Kasumi-1 (cell line): ENCODE measurements around the gene LRRC58.
A peak's percentile ranks its signal among the peaks of the same experiment; 100 is the strongest.
"Not testable (repeated sequence)": the region's sequence is repeated elsewhere in the genome, so short reads cannot be mapped to it uniquely, and the experiment has no call there.

Source experiments
- DNase-seq, 2 experiments: peaks; one replicate each; lab custom pipeline; 2025; lab: John Stamatoyannopoulos, UW

Gene LRRC58

GRCh38 chr3:120339362-120339761, 9.8 kb downstream of the LRRC58 start:
- DNase-seq: no peak

- DNase-seq: no peak
Measured at GRCh38 chr3:120338517-120338916, 10.6 kb downstream of the LRRC58 start.

GRCh38 chr3:120332646-120333045, 16.5 kb downstream of the LRRC58 start:
- no peak for DNase-seq

- no peak for DNase-seq
Measured at GRCh38 chr3:120331076-120331475, 18.1 kb downstream of the LRRC58 start.

DNA sequence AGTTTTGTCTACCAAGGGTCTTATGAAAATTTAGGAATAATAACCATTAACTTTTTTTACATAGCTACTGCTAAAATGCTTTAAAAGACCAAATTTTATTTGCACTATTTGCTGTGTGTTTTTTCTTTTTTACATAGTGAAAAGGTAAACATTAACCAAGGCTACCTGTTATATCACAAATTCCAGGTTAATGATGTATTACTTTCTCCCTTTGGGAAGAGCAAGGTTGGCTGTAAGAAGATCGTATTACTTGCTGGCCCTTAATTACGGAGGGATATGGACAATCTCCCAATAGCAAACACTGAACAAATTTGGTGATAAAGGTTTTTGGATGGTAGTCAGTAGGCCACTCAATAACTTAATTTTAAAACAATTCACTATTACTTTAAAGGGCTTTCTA, 22.4 kb downstream of the LRRC58 start:
- no peak for DNase-seq

GRCh38 chr3:120324190-120324589, 25.0 kb downstream of the LRRC58 start:
- no peak for DNase-seq

DNA sequence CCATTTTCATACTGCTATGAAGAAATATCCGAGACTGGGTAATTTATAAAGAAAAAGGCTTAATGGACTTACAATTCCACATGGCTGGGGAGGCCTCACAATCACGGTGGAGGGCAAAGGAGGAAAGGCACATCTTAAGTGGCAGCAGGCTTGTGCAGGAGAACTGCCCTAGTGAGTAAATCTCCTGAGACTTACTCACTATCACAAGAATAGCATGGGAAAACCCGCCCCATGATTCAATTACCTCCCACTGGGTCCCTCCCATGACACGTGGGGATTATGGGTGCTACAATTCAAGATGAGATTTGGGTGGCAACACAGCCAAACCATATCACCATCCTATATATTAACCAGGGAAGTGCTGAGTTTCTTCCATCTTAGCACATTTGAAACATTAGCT, 25.4 kb downstream of the LRRC58 start:
- not testable (repeated sequence) for DNase-seq

- no peak for DNase-seq
Measured at GRCh38 chr3:120311863-120312794, 37.0 kb downstream of the LRRC58 start.

DNA sequence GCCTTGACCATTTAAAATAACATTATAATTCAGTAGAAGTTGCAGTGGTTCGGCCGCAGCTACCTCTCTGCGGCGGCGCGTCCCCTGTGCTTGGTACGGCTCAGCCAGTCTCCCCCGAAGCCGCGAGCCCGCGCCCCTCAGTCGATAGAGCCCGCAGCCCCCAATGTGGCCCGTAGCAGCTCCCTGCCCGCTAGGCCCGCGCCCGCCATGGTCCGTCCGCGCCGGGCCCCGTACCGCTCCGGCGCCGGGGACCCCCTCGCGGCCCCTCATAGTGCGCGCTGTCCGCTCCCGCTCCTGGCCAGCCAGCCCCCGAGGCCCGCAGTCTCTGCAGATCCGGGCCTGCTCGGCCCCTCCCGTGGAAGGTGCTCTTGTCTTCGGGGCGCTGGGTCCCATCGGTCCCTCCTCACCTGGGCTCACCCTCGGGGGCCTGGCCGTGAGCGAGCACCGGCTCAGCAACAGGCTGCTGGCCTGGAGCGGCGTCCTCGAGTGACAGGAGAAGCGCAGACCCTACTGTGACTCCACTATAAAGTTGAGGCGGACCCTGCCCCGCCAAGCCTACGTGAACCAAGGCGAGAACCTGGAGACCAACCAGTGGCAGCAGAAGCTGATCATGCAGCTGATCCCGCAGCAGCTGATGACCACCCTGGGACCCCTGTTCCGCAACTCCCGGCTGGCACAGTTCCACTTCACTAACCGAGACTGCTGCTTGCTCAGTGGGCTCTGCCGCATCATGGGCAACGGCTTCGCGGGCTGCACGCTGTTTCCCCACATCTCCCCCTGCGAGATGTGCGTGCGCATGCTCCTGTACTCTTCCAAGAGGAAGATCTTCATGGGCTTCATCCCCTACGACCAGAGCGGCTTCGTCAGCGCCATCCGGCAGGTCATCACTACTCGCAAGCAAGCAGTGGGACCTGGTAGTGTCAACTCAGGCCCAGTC, 42.4 kb downstream of the LRRC58 start:
- no peak for DNase-seq

DNA sequence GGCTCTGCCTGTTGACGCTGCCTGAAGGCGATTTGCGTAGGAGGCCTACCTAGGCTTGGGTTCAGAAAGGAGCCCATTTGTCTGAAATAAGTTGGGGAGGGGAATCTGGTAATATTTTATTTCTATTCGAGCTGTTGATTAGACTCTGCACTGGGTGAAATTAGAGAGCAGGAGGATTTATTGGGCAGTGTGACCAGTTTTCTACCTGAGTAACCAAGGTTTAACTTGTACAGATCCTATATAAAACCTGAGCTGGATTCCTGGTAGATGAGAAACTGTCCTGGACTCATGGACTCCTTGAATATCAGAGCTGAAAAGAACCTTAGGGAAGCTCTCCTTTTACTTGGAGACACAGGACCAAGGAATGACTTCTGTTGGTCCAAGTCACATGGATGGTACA, 44.5 kb downstream of the LRRC58 start:
- DNase-seq: no peak

DNA sequence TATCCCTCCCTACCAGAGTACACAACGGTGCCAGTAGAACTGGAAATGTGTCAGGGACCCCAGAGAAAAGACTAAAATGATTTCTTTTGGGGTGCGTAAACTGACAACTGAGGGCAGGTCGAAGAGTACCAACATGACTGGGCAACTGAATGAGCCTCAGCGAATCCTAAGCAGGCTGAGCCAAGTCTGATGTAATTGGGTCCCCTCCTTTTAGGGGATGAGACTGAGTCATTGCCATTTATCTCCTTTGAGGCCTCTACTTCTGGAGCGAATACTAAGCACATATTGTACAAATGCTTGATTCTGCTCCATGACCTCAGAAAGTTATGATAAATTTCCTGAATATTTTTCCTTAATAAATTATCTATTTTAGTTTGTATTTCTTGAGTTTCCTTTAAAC, 46.8 kb downstream of the LRRC58 start:
- DNase-seq: no peak

DNA sequence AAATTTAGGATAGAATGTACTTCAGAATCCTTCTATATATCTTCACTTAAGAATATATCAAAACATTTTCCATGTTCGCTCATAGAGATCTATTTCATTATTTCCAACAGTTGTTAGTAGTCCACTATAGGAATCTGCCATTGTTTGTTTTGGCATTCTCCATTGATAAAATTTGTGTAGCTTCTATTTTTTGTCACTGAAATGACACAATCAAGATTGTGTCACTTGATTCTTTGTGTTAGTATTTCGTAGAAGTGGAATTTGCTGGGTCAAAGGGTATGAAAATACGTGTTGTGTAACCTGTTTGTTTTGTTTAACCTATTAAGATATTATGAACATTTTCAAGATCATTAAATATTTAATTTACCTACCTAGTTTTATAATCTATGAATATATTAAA, 48.2 kb downstream of the LRRC58 start:
- no peak for DNase-seq

- no peak for DNase-seq
Measured at GRCh38 chr3:120299403-120299802, 49.8 kb downstream of the LRRC58 start.

DNA sequence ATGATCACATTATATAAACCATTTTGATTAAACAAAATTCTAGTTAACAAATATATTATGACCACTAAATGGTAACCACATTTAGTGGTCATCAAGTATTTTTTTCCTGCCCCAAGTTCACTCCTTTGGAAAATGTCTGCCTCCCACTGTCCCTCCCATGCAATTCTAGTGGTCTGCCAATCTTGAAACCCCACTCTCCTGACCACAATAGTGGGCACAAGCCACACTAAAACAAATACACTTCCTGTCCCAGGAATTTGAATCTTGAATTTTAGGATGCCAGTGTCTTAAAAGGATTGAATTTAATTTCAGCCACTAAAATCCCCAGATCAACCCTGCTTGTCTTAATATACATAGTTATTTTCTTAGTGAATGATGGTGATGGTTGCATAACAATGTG, 50.2 kb downstream of the LRRC58 start:
- no peak for DNase-seq

GRCh38 chr3:120291552-120291951, 57.6 kb downstream of the LRRC58 start:
- not testable (repeated sequence) for DNase-seq

DNA sequence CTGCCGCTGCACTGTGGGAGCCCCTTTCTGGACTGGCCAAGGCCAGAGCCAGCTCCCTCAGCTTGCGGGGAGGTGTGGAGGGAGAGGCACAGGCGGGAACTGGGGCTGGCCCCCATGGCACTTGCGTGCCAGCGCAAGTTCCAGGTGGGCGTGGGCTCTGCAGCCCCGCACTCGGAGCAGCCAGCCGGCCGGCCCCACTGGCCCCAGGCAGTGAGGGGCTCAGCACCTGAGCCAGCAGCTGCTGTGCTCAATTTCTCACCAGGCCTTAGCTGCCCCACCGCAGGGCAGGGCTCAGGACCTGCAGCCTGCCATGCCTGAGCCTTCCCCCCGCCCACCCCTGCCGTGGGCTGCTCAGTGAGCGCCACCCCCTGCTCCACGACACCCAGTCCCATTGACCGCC, 59.5 kb downstream of the LRRC58 start:
- DNase-seq: no peak

DNA sequence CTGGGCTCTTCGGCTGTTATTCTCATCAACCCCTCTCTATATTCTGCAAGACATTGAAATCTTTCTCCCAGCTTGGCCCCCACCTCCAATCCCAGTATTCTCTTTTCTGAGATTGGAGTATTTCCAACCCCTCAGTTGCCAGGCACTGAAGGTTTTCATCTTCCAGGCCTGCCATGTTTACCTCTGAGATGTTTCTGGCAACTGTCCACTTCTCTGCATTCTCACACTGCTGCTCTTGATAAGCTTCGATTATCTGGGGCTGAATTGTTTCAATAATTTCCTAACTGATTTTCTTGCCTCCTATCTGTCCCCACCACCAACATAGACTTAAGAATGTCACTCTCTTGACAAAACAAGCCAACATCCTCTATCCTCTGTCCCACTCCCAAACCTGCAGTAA, 62.7 kb downstream of the LRRC58 start:
- DNase-seq: no peak

DNA sequence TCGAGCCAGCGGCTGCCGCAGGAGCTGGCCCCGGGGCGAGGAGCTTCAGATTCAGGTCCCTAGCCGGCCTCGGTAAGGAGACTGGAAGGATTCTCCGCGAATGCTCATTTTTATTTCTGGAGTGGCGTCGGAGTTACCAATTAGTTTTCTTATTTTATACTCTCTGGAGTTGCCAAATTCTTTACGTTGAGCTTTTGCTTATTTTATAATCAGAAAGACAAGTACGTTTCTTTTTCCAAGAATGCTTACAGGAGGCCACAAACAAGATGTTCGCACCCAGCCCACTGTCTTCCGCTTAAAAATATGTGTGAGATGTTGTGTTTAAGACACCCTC, 63.7 kb downstream of the LRRC58 start:
- DNase-seq: peak in 1 of 2 experiments; percentile 33

DNA sequence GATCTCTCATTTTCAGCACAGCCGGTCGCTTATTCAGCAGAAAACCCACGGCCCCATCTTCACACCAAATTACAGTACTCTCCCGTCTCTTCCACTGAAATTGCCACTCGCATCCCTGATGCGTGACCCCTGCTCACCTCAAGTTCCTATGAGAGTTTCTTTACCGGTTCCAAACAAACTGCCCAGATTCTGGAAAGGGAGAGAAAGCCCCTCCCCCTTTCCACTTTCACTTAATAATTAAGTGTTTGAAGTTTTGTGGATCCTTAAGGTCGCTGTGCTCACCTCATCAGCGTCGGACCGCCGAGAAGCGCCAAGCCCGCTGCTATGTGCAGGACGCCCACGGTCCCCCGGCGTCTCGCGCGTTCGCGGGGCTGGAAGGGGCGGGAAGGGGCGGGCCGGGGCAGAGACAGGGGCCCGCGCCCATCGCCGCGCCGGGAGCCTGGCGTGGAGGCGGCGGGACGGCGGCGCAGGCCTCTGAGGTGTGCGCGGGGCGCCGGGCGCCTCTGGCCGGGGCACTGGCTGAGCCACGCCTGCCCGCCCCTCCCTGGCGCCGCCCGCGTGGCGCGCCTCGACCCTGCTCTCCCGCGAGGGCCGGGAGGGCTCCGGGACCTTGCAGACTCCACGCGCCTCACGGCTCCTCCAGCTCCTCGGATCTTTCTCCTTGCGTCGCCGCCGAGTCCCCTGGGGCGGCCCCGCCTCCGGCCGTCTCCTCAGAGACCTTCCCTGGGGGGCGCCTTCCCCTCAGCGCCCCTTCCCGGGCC, 64.2 kb downstream of the LRRC58 start, which contains the start of gene GPR156:
Gene GPR156, minus strand, starts transcription at position 476 of the 761 bp plus-strand sequence. CDS start 41,124 bp downstream, outside the sequence.
- peak; percentile 33 to 34 for DNase-seq

- no peak for DNase-seq
Measured at GRCh38 chr3:120281261-120281660, 67.9 kb downstream of the LRRC58 start.

DNA sequence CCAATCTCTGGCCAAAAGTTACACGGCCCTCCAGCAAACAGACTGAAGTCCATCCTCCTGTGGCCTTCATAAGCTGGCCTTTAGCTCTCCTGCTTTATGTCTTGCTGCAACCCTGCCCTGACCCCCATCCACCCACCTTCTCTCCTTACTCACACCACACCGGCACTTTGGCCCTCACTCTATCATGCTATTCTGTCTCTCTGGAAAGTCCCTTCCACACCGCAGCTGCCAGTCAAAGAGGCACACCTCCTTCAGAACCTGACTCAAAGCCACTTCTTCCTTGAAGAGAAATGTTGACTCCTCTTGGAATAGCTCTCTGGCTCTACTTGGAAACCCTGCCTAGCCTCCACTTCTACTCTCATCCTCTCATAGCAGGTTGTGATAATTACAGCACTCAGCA, 68.6 kb downstream of the LRRC58 start:
- DNase-seq: no peak

DNA sequence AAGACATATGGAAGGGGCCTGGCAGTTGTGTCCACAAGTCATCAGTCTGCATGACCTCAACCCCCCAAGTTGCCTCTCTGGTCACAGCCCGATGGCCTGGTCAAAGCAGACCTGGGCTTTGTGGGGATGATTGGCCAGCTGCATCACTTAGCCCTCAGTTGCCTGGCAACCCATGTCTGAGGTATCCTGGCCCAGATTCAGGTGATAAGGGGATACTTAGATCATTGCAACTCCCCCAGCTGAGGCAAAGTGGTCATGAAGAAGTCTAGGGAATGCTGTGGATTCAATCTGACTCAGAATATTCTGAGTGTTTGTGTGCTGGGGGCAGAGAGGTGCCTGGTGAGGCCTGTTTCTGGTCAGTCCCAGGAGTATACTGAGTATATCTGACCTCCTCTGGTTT, 69.1 kb downstream of the LRRC58 start:
- DNase-seq: no peak
